Natural killer cell treated with Interleukin-12 subunit alpha and Interleukin-12 subunit beta and Interleukin-15 and Interleukin-18, amount 100 ng/mL, for 72 hours (primary cell): ENCODE measurements around the gene CAMK2G. TPM values are rescaled to one million over a fixed set of nuclear protein-coding genes. Genes with fewer than 3 reads are reported as not detected.
"Not testable (repeated sequence)": the region's sequence is repeated elsewhere in the genome, so short reads cannot be mapped to it uniquely, and the experiment has no call there.

Experiments used
- ATAC-seq, 2 donors: fragments of 150-1000 bp; cut with Tn5 transposase in 1 of 2; sonication (Bioruptor Pico), chemical (Tn5 transposase) in 1 of 2; 2 replicates each; pipeline ENCODE4 v1.10.0; 2021
- DNase-seq: peaks from one replicate; pipeline ENCODE4 v3.0.0; 2022; ENCODE audit warnings: low spot score
- H3K27ac Mint-ChIP-seq, 2 donors: 1 replicate in 1 of 2; 2 replicates in 1 of 2; pipeline ENCODE4 v1.8.0; 2022; ENCODE audit warnings: mixed read lengths in 2 of 2, mild to moderate bottlenecking in 1 of 2, moderate library complexity in 1 of 2
- H3K27me3 Mint-ChIP-seq, 2 donors: 1 replicate in 1 of 2; 2 replicates in 1 of 2; pipeline ENCODE4 v1.8.0; 2022; ENCODE audit warnings: mixed read lengths in 2 of 2
- H3K36me3 Mint-ChIP-seq: one replicate; pipeline ENCODE4 v1.8.0; 2022; ENCODE audit warnings: mixed read lengths
- H3K4me1 Mint-ChIP-seq, 2 donors: 1 replicate in 1 of 2; 2 replicates in 1 of 2; pipeline ENCODE4 v1.8.0; 2022; ENCODE audit warnings: low read depth in 2 of 2, mixed read lengths in 2 of 2, mild to moderate bottlenecking in 1 of 2
- H3K4me3 Mint-ChIP-seq: one replicate; pipeline ENCODE4 v1.8.0; 2022; ENCODE audit warnings: mixed read lengths
- H3K9me3 Mint-ChIP-seq: 2 replicates; pipeline ENCODE4 v1.8.0; 2022; ENCODE audit warnings: mixed read lengths
- total RNA-seq, 2 donors: library from RNA; stranded (reverse); gene quantifications; one replicate each; pipeline ENCODE4 v1.2.3, GENCODE V29; 2022

CAMK2G gene
- total RNA-seq, 2 donors from 2014 or later, result 6.9 to 15.3 TPM

GRCh38 chr10:73909540-73910115 is 35.3 kb upstream of the CAMK2G start:
- DNase-seq (no peak), ATAC-seq (no peak)
- no peaks in the 10 kb centered on the region for H3K36me3 Mint-ChIP-seq
- H3K4me3 Mint-ChIP-seq, result peak overlapping the region; percentile 45
- H3K27me3 Mint-ChIP-seq, result peaks cover 26 to 27% of the 10 kb centered on the region in 2 donors
- H3K4me1 Mint-ChIP-seq, result peaks cover 33 to 34% of the 10 kb centered on the region in 2 donors
- peak overlapping the region; percentile 28 to 64 for H3K27ac Mint-ChIP-seq
- no peaks in the 10 kb centered on the region for H3K9me3 Mint-ChIP-seq

- no peaks in the 10 kb centered on the region for H3K9me3 Mint-ChIP-seq
- H3K4me1 Mint-ChIP-seq, result peaks cover 33% of the 10 kb centered on the region in 2 donors
- H3K4me3 Mint-ChIP-seq, result peak overlapping the region; percentile 45
- no peaks in the 10 kb centered on the region for H3K36me3 Mint-ChIP-seq
- peaks cover 25 to 26% of the 10 kb centered on the region in 2 donors for H3K27me3 Mint-ChIP-seq
- H3K27ac Mint-ChIP-seq, result peak overlapping the region; percentile 28 to 64
- DNase-seq (peak; percentile 75), ATAC-seq (peak; percentile 84 to 87)
Measured at GRCh38 chr10:73908853-73909539, 34.6 kb upstream of the CAMK2G start.

DNA sequence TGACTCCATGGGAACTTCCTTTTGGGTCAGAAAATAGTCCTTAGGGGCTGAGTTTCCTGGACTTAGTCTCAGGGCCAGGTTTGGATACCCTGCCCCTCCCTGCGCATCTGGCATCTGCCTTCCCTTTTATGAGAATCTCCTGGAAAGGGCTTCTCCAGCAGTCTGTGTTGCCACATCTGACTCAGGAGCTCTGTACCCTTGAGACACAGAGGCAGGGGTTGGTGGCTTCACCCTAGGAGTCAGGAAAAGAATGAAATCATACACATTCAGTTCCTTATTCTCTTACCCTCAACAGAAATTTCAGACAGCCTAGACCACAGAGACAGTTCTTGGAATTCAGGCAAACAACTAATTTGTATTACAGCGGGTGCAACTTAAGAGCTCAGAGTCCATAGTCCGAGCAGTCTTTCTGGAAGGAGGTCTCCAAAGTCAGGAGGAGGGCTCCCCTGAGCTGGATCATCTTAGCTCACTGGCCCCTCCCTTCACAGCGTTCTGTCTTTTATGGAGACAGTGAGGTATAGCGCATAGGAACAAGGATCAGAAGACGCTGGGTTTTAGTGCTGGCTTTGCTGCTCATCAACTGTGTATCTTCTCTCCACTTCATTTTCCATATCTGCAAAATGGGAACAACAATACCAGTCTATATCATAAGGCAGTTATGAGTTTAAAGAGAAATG is 33.6 kb upstream of the CAMK2G start:
- Mint-ChIP-seq H3K36me3 (no peaks in the 10 kb centered on the region), H3K9me3 (no peaks in the 10 kb centered on the region), H3K4me3 (peak overlapping the region; percentile 45), H3K27ac (peak overlapping the region in 1 of 2 donors; percentile 64), H3K27me3 (peaks cover 18 to 19% of the 10 kb centered on the region in 2 donors), H3K4me1 (peaks cover 30 to 33% of the 10 kb centered on the region in 2 donors)
- DNase-seq (no peak), ATAC-seq (no peak)

DNA sequence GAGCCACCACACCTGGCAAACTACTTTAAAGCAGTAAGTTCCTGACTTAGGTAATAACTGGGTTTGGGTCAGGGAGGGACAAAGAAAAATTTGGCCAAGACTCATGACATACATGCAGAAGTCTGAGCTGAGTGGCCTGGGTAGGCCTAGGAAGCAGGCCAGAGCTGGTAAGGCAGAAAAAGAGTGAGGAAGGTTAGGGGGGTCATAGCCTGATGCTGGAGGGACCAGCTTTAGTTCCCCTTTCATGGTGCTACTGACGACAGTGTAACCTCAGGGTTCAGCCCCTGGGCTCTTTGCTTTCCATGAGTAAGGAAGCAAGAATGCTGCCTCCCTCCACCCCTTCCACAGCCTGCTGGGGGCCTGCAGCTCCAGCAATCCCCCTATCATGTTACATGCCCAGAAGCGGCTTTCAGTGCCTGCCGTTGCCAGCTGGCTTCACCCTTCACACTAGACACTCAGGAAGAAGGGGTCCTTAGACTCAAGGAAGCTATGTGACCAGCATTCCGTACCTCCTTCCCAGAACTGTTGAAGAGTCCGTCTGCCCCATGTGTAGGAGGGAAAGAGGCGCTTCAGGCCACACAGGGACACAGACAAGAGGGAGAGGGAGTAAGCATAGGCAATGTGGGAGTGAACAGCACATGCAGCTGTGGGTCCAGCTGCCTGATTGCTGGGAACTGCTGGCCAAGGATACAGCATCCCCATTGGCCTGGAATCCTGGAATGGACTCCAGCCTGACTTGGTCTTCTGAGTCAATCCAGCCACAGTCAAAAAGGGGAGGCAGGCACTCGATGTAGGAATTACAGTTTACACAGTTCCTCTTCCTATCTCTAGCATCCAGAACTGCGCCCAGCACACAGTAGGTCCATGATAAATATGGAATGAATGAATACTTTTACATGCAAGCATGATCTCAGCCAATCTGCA is 32.4 kb upstream of the CAMK2G start:
- Mint-ChIP-seq H3K27me3 (peaks cover 21% of the 10 kb centered on the region in 2 donors), H3K36me3 (no peaks in the 10 kb centered on the region), H3K4me3 (no peak overlapping the region), H3K27ac (no peak overlapping the region), H3K4me1 (peaks cover 27 to 38% of the 10 kb centered on the region in 2 donors), H3K9me3 (no peaks in the 10 kb centered on the region)
- no peak for ATAC-seq
- DNase-seq, result no peak

DNA sequence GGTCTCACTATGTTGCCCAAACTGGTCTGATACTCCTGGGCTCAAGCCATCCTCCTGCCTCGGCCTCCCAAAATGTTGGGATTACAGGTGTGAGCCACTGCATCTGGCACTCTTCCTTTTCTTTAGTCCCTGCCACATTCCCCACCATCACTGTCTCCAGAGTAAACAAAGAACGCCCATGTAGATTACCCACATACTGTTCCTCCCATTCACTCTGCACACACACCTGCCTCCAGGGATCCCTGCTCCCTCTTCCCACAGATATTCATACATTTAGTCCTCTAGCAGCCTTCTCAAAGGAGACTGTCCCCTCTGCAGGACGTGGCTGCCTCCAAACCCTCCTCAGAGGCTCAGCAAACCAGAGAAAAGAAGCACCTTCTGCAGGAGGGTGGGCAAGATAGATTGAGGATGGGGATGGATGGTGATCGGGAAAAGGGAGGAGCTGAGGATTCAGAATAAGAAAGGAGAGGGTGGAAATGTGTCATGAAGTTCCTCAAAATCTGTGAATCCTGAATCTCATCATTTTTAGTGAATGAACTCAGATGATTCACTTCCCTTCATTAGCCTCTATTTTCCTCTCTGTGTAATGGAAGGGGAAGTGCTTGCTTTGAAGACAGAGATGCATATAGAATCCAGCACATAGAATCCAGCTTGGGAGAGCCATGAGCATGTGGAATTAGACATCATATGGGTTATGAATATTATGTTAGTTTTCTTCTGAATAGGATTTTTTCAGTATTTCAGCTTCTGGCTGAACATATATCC is 31.1 kb upstream of the CAMK2G start:
- H3K4me1 Mint-ChIP-seq, result peaks cover 18 to 29% of the 10 kb centered on the region in 2 donors
- no peak overlapping the region for H3K4me3 Mint-ChIP-seq
- DNase-seq, result no peak
- no peak for ATAC-seq
- peaks cover 13 to 14% of the 10 kb centered on the region in 2 donors for H3K27me3 Mint-ChIP-seq
- no peaks in the 10 kb centered on the region for H3K9me3 Mint-ChIP-seq
- no peaks in the 10 kb centered on the region for H3K36me3 Mint-ChIP-seq
- no peak overlapping the region for H3K27ac Mint-ChIP-seq

- no peak for DNase-seq
- peaks cover 8 to 11% of the 10 kb centered on the region in 2 donors for H3K27me3 Mint-ChIP-seq
- no peaks in the 10 kb centered on the region for H3K36me3 Mint-ChIP-seq
- H3K27ac Mint-ChIP-seq, result no peak overlapping the region
- peaks cover 0 to 11% of the 10 kb centered on the region in 2 donors for H3K4me1 Mint-ChIP-seq
- H3K9me3 Mint-ChIP-seq, result no peaks in the 10 kb centered on the region
- ATAC-seq, result no peak
- no peak overlapping the region for H3K4me3 Mint-ChIP-seq
Measured at GRCh38 chr10:73902351-73902750, 28.0 kb upstream of the CAMK2G start.

- H3K4me3 Mint-ChIP-seq, result no peak overlapping the region
- H3K9me3 Mint-ChIP-seq, result no peaks in the 10 kb centered on the region
- peaks cover 8 to 11% of the 10 kb centered on the region in 2 donors for H3K27me3 Mint-ChIP-seq
- H3K4me1 Mint-ChIP-seq, result peaks cover 0 to 11% of the 10 kb centered on the region in 2 donors
- no peak overlapping the region for H3K27ac Mint-ChIP-seq
- no peaks in the 10 kb centered on the region for H3K36me3 Mint-ChIP-seq
- DNase-seq (no peak), ATAC-seq (no peak)
Measured at GRCh38 chr10:73901261-73901660, 26.9 kb upstream of the CAMK2G start.

- H3K27ac Mint-ChIP-seq, result no peak overlapping the region
- no peaks in the 10 kb centered on the region for H3K36me3 Mint-ChIP-seq
- ATAC-seq (no peak), DNase-seq (no peak)
- no peaks in the 10 kb centered on the region for H3K9me3 Mint-ChIP-seq
- peaks cover 4 to 8% of the 10 kb centered on the region in 2 donors for H3K27me3 Mint-ChIP-seq
- H3K4me1 Mint-ChIP-seq, result peaks cover 3 to 16% of the 10 kb centered on the region in 2 donors
- no peak overlapping the region for H3K4me3 Mint-ChIP-seq
Measured at GRCh38 chr10:73900064-73900463, 25.7 kb upstream of the CAMK2G start.

DNA sequence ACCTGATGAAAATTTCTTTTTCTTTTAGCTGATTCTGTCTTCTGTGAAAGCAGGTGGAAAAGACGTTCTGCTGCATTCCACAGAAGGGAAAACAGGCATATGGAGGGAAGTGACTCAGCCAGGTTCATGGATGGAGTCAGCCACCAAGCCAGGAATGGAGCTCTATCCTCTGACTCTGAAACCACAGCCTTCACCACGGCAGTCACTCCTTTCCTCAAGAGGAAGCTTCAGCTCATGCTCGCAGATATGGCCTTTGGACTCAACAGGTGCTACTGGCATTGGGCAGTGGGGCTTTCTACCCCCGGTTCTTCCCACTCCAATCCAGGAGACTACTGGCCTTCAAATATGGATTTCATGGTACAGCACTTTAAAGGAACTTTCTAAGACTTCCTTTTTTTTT is 25.1 kb upstream of the CAMK2G start:
- DNase-seq (no peak), ATAC-seq (no peak)
- no peak overlapping the region for H3K27ac Mint-ChIP-seq
- H3K9me3 Mint-ChIP-seq, result no peaks in the 10 kb centered on the region
- no peaks in the 10 kb centered on the region for H3K36me3 Mint-ChIP-seq
- no peak overlapping the region for H3K4me3 Mint-ChIP-seq
- H3K27me3 Mint-ChIP-seq, result peaks cover 4 to 8% of the 10 kb centered on the region in 2 donors
- peaks cover 9 to 21% of the 10 kb centered on the region in 2 donors for H3K4me1 Mint-ChIP-seq

DNA sequence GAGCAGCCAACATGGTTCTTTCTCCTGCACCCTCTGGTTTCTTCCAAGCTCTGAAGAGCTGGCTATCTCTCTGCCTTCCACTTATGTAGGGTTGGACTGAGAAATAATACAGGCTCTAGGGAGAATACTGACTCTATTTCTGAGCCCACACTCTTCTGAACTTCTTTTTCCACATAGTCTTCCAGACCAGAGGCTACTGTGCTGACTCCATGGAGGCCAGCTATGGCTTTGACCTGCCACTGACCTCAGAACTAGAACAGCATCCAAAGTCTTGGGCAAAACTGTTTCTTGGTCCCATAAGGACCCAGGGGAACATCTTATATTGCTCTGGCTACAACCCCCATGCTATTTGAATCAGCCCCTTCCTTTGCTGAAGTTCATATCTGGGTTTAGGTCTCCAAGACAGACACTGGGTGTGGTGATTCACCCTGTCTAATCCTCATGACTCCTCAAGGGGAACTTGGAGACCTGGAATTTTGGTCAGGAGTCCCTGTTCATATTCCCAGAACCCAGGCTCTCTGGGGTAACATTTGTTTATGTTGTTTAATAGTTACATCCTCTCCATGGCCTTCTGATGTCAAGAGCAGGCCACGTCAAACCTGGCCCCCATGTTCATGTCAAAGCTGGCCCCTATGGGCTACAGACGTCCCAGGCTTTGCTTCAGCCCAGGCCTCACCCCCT is 24.5 kb upstream of the CAMK2G start:
- DNase-seq (no peak), ATAC-seq (no peak)
- Mint-ChIP-seq H3K9me3 (no peaks in the 10 kb centered on the region), H3K4me3 (no peak overlapping the region), H3K27me3 (peaks cover 4 to 8% of the 10 kb centered on the region in 2 donors), H3K27ac (peak overlapping the region in 1 of 2 donors; percentile 24), H3K4me1 (peaks cover 14 to 26% of the 10 kb centered on the region in 2 donors), H3K36me3 (no peaks in the 10 kb centered on the region)

DNA sequence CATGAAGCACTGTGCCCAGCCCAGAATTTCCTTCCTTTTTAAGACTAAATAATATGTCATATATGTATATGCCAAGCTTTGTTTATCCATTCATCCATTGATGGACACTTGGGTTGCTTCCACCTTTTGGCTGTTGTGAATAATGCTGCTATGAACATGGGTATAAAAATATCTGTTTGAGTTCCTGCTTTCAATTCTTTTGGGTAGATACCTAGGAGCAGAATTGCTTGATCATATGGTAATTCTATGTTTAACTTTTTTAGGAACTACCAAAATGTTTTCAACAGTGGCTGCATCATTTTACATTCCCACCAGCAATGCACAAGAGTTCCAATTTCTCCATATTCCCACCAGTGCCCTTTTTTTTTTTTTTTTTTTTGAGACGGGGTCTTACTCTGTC is 23.3 kb upstream of the CAMK2G start:
- Mint-ChIP-seq H3K9me3 (no peaks in the 10 kb centered on the region), H3K27me3 (peaks cover 4 to 10% of the 10 kb centered on the region in 2 donors), H3K27ac (no peak overlapping the region), H3K4me1 (peaks cover 19 to 37% of the 10 kb centered on the region in 2 donors), H3K36me3 (no peaks in the 10 kb centered on the region), H3K4me3 (no peak overlapping the region)
- DNase-seq (no peak), ATAC-seq (no peak)

DNA sequence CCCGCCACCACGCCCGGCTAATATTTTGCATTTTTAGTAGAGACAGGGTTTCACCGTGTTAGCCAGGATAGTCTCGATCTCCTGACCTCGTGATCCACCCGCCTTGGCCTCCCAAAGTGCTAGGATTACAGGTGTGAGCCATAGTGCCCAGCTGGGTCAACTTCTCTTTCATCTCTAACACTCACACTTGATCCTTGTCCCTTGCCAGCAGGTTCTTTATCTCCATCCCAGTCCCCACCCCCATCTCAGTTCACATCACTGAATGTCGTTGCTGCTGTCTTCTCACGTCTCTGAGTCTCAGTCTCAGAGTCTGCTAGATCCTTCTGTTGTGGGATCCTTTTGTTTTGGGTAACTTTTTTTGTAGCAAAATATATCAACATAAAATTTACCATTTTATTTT is 21.0 kb upstream of the CAMK2G start:
- not testable (repeated sequence) for H3K36me3 Mint-ChIP-seq, H3K9me3 Mint-ChIP-seq, DNase-seq, ATAC-seq, H3K27me3 Mint-ChIP-seq, H3K4me3 Mint-ChIP-seq
- Mint-ChIP-seq H3K27ac (peak overlapping the region in 1 of 2 donors; percentile 22), H3K4me1 (peaks cover 19 to 31% of the 10 kb centered on the region in 2 donors)
